ENCODE measurements around the gene LUC7L3. TPM values are rescaled to one million over a fixed set of nuclear protein-coding genes. Genes with fewer than 3 reads are reported as not detected.

Gene LUC7L3
- total RNA-seq, 1 experiment from 2014 or later, result 184 TPM

GRCh38 chr17:50689251-50689650 is 30.2 kb upstream of the LUC7L3 start:
- BruUV-seq (replicated peaks), result no TSS peak
- Histone ChIP-seq H3K4me2 (ENCODE audit: low read length) (peak overlapping the region; percentile 54), H3K9ac (ENCODE audit: low read length) (peak overlapping the region; percentile 43)

More at GRCh38 chr17:50689251-50689650, 30.2 kb upstream of the LUC7L3 start:
- Histone ChIP-seq H3K79me2 (ENCODE audit: insufficient read depth, low read length) (peaks cover 3% of the 10 kb centered on the region; the same call in 1 of the 2 replicates), H3K4me3 (replicated peaks in 1 of 2; ENCODE audit: low read depth in 1 of 2, low read length in 2 of 2) (no peak overlapping the region), H3K27me3 (ENCODE audit: insufficient read depth, low read length) (no peaks in the 10 kb centered on the region), H3K9me2 (ENCODE audit: insufficient read depth) (no peaks in the 10 kb centered on the region), H3K27ac (ENCODE audit: low read depth, low read length) (peak overlapping the region; percentile 56), H2AFZ (ENCODE audit: low read depth, low read length, poor library complexity, severe bottlenecking) (no peak overlapping the region), H3K36me3 (ENCODE audit: control insufficient read depth in 1 of 2, insufficient read depth in 2 of 2, low read length in 2 of 2) (peaks cover 13 to 28% of the 10 kb centered on the region in 2 experiments), H3K4me1 (ENCODE audit: control insufficient read depth in 1 of 2, insufficient read depth in 2 of 2, low read length in 2 of 2) (peaks cover 79 to 91% of the 10 kb centered on the region in 2 experiments), H3K9me3 (ENCODE audit: control insufficient read depth in 1 of 2, insufficient read depth in 1 of 2, low read depth in 1 of 2, low read length in 2 of 2) (no peaks in the 10 kb centered on the region), H4K20me1 (ENCODE audit: insufficient read depth) (no peaks in the 10 kb centered on the region)
- intact Hi-C loops (cut with micrococcal nuclease), result no loop called here
- peak; percentile 21 for ATAC-seq
- TF ChIP-seq FOSL1 (IDR thresholded peaks at IDR 0.05; ENCODE audit: low read depth) (peak; percentile 32; the same call in 1 of the 2 replicates), CBX3 (IDR thresholded peaks at IDR 0.05; ENCODE audit: low read depth) (0 out of 2 replicates have a peak, but pooled peaks have one; percentile 20), RAD21 (IDR thresholded peaks at IDR 0.05; ENCODE audit: low read depth) (no peak), ATF3 (IDR thresholded peaks at IDR 0.05) (no peak), EGR1 (IDR thresholded peaks at IDR 0.05; ENCODE audit: low read depth) (no peak), POLR2A (IDR thresholded peaks at IDR 0.05; ENCODE audit: borderline replicate concordance, extremely low read depth, insufficient read depth, insufficient read length) (no peak), CTCF (IDR thresholded peaks at IDR 0.05 in 2 of 3, conservative IDR thresholded peaks at IDR 0.05 in 1 of 3; ENCODE audit: borderline replicate concordance in 1 of 3, insufficient read depth in 1 of 3, low read depth in 2 of 3, low read length in 2 of 3) (no peak), SP1 (IDR thresholded peaks at IDR 0.05; ENCODE audit: low read depth) (peak; percentile 34; the same call in 1 of the 2 replicates), ZNF274 (IDR thresholded peaks at IDR 0.05; ENCODE audit: low read depth, low read length) (no peak)
- ChIA-PET POLR2A (interaction anchor here (2.4 kb wide), 1 partner anchor 12 kb away, joined by 5 read pairs; no protein-coding TSS in a partner anchor), RAD21 (ENCODE audit: low non-redundant PET in 1 of 2, low total read pairs in 2 of 2, uncharacterized antibody in 2 of 2, unreplicated experiment in 2 of 2) (interaction anchor here in 1 of 2 experiments (1.0 kb wide), 1 partner anchor 139 kb away, joined by 4 read pairs; no protein-coding TSS in a partner anchor), CTCF (interaction anchor here (8.3 kb wide), 1 partner anchor 60 kb away, joined by 107 read pairs; no protein-coding TSS in a partner anchor)
- DNase-seq (ENCODE audit: low read depth, low spot score), result no peak
